Liver (tissue), 3 donors: ENCODE data around the gene SLIT3.

Experiments
- ATF3 ChIP-seq: IDR thresholded peaks from 2 replicates; pipeline ENCODE4 v1.6.1; 2016; ENCODE audit warnings: antibody characterized with exemption
- CTCF ChIP-seq: fragments of 150-350 bp; IDR thresholded peaks from 2 replicates; pipeline ENCODE4 v1.5.1; 2017; ENCODE audit warnings: improper control_type of control experiment, low read depth, low read length; ENCODE audit not compliant: missing input control
- GABPA ChIP-seq, 2 donors: IDR thresholded peaks in 1 of 2; conservative IDR thresholded peaks in 1 of 2; 2 replicates each; pipeline ENCODE4 v1.6.1; 2016; ENCODE audit warnings: antibody characterized with exemption in 2 of 2, mild to moderate bottlenecking in 1 of 2, moderate library complexity in 1 of 2
- HNF4A ChIP-seq, 2 donors: conservative IDR thresholded peaks; 2 replicates each; pipeline ENCODE4 v1.6.1; 2016; ENCODE audit warnings: antibody characterized with exemption in 2 of 2, mild to moderate bottlenecking in 2 of 2
- HNF4G ChIP-seq: IDR thresholded peaks from 2 replicates; pipeline ENCODE4 v1.6.1; 2016; ENCODE audit warnings: antibody characterized with exemption
- JUND ChIP-seq, 2 donors: IDR thresholded peaks; 2 replicates each; pipeline ENCODE4 v1.6.1; 2016; ENCODE audit warnings: antibody characterized with exemption in 2 of 2
- MAX ChIP-seq: IDR thresholded peaks from 2 replicates; pipeline ENCODE4 v1.6.1; 2016; ENCODE audit warnings: antibody characterized with exemption
- RAD21 ChIP-seq, 2 donors: IDR thresholded peaks; 2 replicates each; pipeline ENCODE4 v1.6.1; 2016; ENCODE audit warnings: antibody characterized with exemption in 2 of 2, mild to moderate bottlenecking in 2 of 2
- REST ChIP-seq: IDR thresholded peaks from 2 replicates; pipeline ENCODE4 v1.6.1; 2016; ENCODE audit warnings: antibody characterized with exemption, mild to moderate bottlenecking
- RXRA ChIP-seq, 2 donors: IDR thresholded peaks; 2 replicates each; pipeline ENCODE4 v1.6.1; 2017 to 2018; ENCODE audit warnings: antibody characterized with exemption in 2 of 2, mild to moderate bottlenecking in 1 of 2
- SP1 ChIP-seq: IDR thresholded peaks from 2 replicates; pipeline ENCODE4 v1.6.1; 2018; ENCODE audit warnings: antibody characterized with exemption, mild to moderate bottlenecking
- TAF1 ChIP-seq: conservative IDR thresholded peaks from 2 replicates; pipeline ENCODE4 v1.6.1; 2016; ENCODE audit warnings: antibody characterized with exemption, mild to moderate bottlenecking
- donor health status: healthy.
- donor health status: healthy.

- TF ChIP-seq CTCF (no peak), HNF4G (no peak), REST (no peak), JUND (IDR thresholded peaks at IDR 0.05) (no peak), GABPA (IDR thresholded peaks at IDR 0.05 in 1 of 2, conservative IDR thresholded peaks at IDR 0.05 in 1 of 2) (no peak), RXRA (IDR thresholded peaks at IDR 0.05) (no peak), TAF1 (no peak), MAX (no peak), HNF4A (conservative IDR thresholded peaks at IDR 0.05) (no peak), RAD21 (IDR thresholded peaks at IDR 0.05) (no peak), SP1 (no peak), ATF3 (no peak)
Observed at GRCh38 chr5:168935183-168935582, 365.8 kb downstream of the SLIT3 start.
